Vagina (tissue), 2 donors: Measurements from ENCODE around the gene CRY2. TPM values are rescaled to one million over a fixed set of nuclear protein-coding genes. Genes with fewer than 3 reads are reported as not detected.

ENCODE experiments used
- DNase-seq, 2 donors: peaks; one replicate each; pipeline ENCODE4 v3.0.0-alpha.2; 2017; ENCODE audit errors: extremely low spot score in 2 of 2
- H3K27ac ChIP-seq: fragments of 200-600 bp; sonication (generic); one replicate; pipeline ENCODE4 v1.5.1; 2019
- H3K27me3 ChIP-seq: fragments of 200-600 bp; sonication (generic); one replicate; pipeline ENCODE4 v1.5.1; 2019
- H3K36me3 ChIP-seq, 2 donors: fragments of 200-600 bp; sonication (generic); one replicate each; pipeline ENCODE4 v1.5.1; 2017 to 2019
- H3K4me1 ChIP-seq: fragments of 200-600 bp; sonication (generic); one replicate; pipeline ENCODE4 v1.5.1; 2019
- H3K4me3 ChIP-seq, 2 donors: fragments of 200-600 bp; sonication (generic); 1 replicate in 1 of 2; 2 replicates in 1 of 2; pipeline ENCODE4 v1.5.1; 2016 to 2019
- H3K9me3 ChIP-seq: fragments of 200-600 bp; sonication (generic); one replicate; pipeline ENCODE4 v1.5.1; 2019
- CTCF ChIP-seq, 3 experiments: fragments of 450-650 bp in 2 of 3; fragments of 200-600 bp in 1 of 3; sonication (generic) in 1 of 3; IDR thresholded peaks; one replicate each; pipeline ENCODE4 v1.5.1; 2017 to 2019; ENCODE audit warnings: antibody characterized with exemption in 3 of 3, mild to moderate bottlenecking in 2 of 3, moderate library complexity in 2 of 3
- POLR2A ChIP-seq, 2 donors: fragments of 450-650 bp; IDR thresholded peaks; one replicate each; pipeline ENCODE4 v1.6.1; 2017; ENCODE audit warnings: antibody characterized with exemption in 2 of 2, mild to moderate bottlenecking in 2 of 2, moderate library complexity in 2 of 2
- POLR2AphosphoS5 ChIP-seq, 2 donors: sonication (generic); formaldehyde crosslinking; IDR thresholded peaks; one replicate each; pipeline ENCODE4 v1.9.0; 2017; ENCODE audit warnings: antibody characterized with exemption in 2 of 2, mild to moderate bottlenecking in 2 of 2, low read depth in 1 of 2; ENCODE audit not compliant: insufficient read depth in 1 of 2
- intact Hi-C: fragments of 100-400 bp; cut with DNase I; formaldehyde crosslinking; loops from one replicate; pipeline ENCODE4 v1.15.1; 2023
- total RNA-seq: library from RNA; depleted of rRNA; stranded (reverse); fragments of >200 nt; gene quantifications from one replicate; pipeline ENCODE4 v1.2.3, GENCODE V29; 2016

CRY2 gene
- total RNA-seq, 1 donor from 2014 or later: 54.3 TPM

DNA sequence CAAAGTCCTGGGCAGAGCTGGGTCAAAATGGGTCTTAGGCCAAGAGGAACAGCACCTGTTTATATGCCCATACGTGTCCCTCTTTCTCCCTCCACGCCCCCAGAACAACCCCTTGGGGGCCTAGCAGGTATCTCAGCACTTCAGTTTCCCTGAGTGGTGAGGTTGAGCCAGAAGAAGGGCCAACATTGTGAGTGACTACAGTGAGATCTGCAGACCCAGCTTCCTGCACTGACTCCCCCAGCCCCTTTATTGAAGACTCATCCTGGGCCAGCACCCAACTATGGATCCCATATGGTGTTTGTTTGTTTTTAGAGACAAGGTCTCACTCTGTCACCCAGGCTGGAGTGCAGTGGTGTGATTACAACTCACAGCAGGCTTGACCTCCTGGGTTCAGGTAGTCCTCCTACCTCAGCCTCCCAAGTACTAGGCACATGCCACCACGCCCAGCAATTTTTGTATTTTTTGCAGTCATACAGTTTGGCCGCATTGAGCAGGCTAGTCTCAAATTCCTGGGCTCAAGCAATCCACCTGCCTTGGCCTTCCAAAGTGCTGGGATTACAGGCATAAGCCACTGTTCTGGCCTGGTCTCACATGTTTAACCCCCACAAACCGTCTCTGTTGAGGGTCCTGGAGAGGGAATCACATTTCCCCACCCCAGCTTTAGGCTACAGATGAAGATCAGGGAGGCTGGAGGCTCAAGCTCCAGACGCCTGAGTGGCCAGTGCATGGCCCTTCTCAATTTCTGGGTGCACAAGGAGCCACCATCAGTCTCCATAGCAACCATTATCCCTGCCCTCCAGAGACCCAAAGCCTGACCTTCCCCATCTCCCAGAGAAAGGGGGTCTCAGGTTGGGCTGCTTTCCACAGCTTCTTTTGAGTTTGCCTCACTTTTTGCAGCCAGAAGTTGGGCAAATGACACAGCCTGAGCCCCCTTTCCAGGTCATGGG, 73.5 kb downstream of the CRY2 start:
- Histone ChIP-seq H3K27ac (no peak overlapping the region), H3K27me3 (peaks cover 13% of the 10 kb centered on the region), H3K4me3 (no peak overlapping the region), H3K4me1 (peaks cover 35% of the 10 kb centered on the region), H3K9me3 (no peaks in the 10 kb centered on the region), H3K36me3 (peaks cover 0 to 5% of the 10 kb centered on the region in 2 donors)
- no peak for DNase-seq
- TF ChIP-seq CTCF (IDR thresholded peaks at IDR 0.05): no peak
- TF ChIP-seq POLR2A (IDR thresholded peaks at IDR 0.05): no peak
- TF ChIP-seq POLR2AphosphoS5 (IDR thresholded peaks at IDR 0.05; ENCODE audit: insufficient read depth in 1 of 2, low read depth in 1 of 2): no peak
- intact Hi-C loops: no loop called here

GRCh38 chr11:45921561-45922424, 74.5 kb downstream of the CRY2 start:
- Histone ChIP-seq H3K36me3 (no peaks in the 10 kb centered on the region), H3K4me1 (peaks cover 25% of the 10 kb centered on the region), H3K27ac (no peak overlapping the region), H3K4me3 (peak overlapping the region; percentile 38 to 45), H3K9me3 (no peaks in the 10 kb centered on the region), H3K27me3 (peaks cover 13% of the 10 kb centered on the region)
- TF ChIP-seq POLR2AphosphoS5 (IDR thresholded peaks at IDR 0.05; ENCODE audit: insufficient read depth in 1 of 2, low read depth in 1 of 2) (peak in 1 of 2 donors; percentile 15), POLR2A (IDR thresholded peaks at IDR 0.05) (no peak)
- intact Hi-C loops: no loop called here
- DNase-seq: no peak

- intact Hi-C loops: no loop called here
- Histone ChIP-seq H3K27me3 (peaks cover 13% of the 10 kb centered on the region), H3K4me3 (peak within 1 kb of the TSS; percentile 38 to 45), H3K27ac (no peak within 1 kb of the TSS), H3K36me3 (no peaks in the 10 kb centered on the region), H3K9me3 (no peaks in the 10 kb centered on the region), H3K4me1 (peaks cover 18% of the 10 kb centered on the region)
- no peak for DNase-seq
- TF ChIP-seq POLR2A (IDR thresholded peaks at IDR 0.05): no peak
- TF ChIP-seq CTCF (IDR thresholded peaks at IDR 0.05): no peak
- no peak for TF ChIP-seq POLR2AphosphoS5 (IDR thresholded peaks at IDR 0.05; ENCODE audit: insufficient read depth in 1 of 2, low read depth in 1 of 2)
Measured at GRCh38 chr11:45922425-45923082, 75.3 kb downstream of the CRY2 start, which contains the start of gene LARGE2. LARGE2 (plus strand) TSS chr11:45922656; CDS start chr11:45922883, 227 bp downstream.

DNA sequence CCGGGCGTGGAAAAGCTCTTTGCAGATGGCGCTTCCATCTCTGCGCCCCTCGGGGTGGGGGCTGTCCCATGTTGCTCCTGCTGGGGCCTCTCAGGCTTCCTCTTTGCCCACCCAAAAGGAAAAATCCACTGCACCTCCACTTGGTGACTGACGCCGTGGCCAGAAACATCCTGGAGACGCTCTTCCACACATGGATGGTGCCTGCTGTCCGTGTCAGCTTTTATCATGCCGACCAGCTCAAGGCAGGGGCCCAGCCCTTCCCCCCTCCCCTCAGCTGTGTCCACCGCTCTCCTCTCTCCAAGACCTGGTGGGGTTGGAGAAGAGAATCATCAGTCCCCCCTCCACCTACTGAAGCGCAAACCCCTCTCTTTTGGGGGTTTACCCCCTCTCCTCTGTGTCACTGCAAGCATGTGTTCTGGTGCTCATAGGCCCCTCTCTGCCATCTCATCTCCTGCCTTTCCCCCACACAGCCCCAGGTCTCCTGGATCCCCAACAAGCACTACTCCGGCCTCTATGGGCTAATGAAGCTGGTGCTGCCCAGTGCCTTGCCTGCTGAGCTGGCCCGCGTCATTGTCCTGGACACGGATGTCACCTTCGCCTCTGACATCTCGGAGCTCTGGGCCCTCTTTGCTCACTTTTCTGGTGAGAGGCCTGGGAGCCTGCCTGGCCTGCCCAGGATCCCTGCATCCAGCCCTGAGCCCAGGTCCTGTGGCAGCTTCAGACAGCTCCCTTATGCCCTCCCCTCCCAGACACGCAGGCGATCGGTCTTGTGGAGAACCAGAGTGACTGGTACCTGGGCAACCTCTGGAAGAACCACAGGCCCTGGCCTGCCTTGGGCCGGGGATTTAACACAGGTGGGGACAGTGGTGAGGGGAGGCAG, 77.0 kb downstream of the CRY2 start:
- H3K27me3 ChIP-seq: peaks cover 13% of the 10 kb centered on the region
- no peak overlapping the region for H3K27ac ChIP-seq
- H3K9me3 ChIP-seq: no peaks in the 10 kb centered on the region
- H3K4me3 ChIP-seq: no peak overlapping the region
- TF ChIP-seq CTCF (IDR thresholded peaks at IDR 0.05): no peak
- TF ChIP-seq POLR2A (IDR thresholded peaks at IDR 0.05): no peak
- no peak for TF ChIP-seq POLR2AphosphoS5 (IDR thresholded peaks at IDR 0.05; ENCODE audit: insufficient read depth in 1 of 2, low read depth in 1 of 2)
- no peak for DNase-seq
- H3K4me1 ChIP-seq: peaks cover 22% of the 10 kb centered on the region
- intact Hi-C loops: no loop called here
- H3K36me3 ChIP-seq: no peaks in the 10 kb centered on the region
